Neural cell (in vitro differentiated cells): ENCODE measurements around the gene IL1R2. TPM values are rescaled to one million over a fixed set of nuclear protein-coding genes. Genes with fewer than 3 reads are reported as not detected.

Experiments
- H2AFZ ChIP-seq: fragments of 200-600, 300-800 bp; sonication (generic), shearing (Covaris generic); 2 replicates; pipeline ENCODE4 v1.6.0; 2014; ENCODE audit warnings: low read depth, mild to moderate bottlenecking, antibody characterized with exemption, low read length, moderate library complexity
- H3F3A ChIP-seq: fragments of 200-600 bp; shearing (Covaris generic); 2 replicates; pipeline ENCODE4 v1.6.1; 2016; ENCODE audit warnings: mild to moderate bottlenecking, moderate library complexity, mixed read lengths, antibody characterized with exemption, low read length; ENCODE audit not compliant: insufficient read depth, poor library complexity, severe bottlenecking
- H3K27ac ChIP-seq: fragments of 200-600, 300-800 bp; sonication (generic), shearing (Covaris generic); 2 replicates; pipeline ENCODE4 v1.5.1; 2014; ENCODE audit warnings: mild to moderate bottlenecking, low read length, moderate library complexity
- H3K27me3 ChIP-seq: fragments of 300-800, 200-600 bp; sonication (generic), shearing (Covaris generic); 2 replicates; pipeline ENCODE4 v1.6.0; 2014; ENCODE audit warnings: mild to moderate bottlenecking, low read depth, low read length, moderate library complexity; ENCODE audit not compliant: insufficient read depth
- H3K36me3 ChIP-seq: fragments of 300-800, 200-600 bp; sonication (generic), shearing (Covaris generic); 2 replicates; pipeline ENCODE4 v1.5.1; 2014; ENCODE audit warnings: mild to moderate bottlenecking, antibody characterized with exemption, low read length, moderate library complexity; ENCODE audit not compliant: insufficient read depth
- H3K4me2 ChIP-seq: fragments of 300-800, 200-600 bp; sonication (generic), shearing (Covaris generic); 2 replicates; pipeline ENCODE4 v1.6.0; 2014; ENCODE audit warnings: mild to moderate bottlenecking, low read length
- H3K4me3 ChIP-seq: fragments of 300-800, 200-600 bp; sonication (generic), shearing (Covaris generic); 2 replicates; pipeline ENCODE4 v1.5.1; 2014; ENCODE audit warnings: mild to moderate bottlenecking, low read length, moderate library complexity
- H3K79me2 ChIP-seq: fragments of 200-600 bp; shearing (Covaris generic); replicated peaks from 2 replicates; pipeline ENCODE4 v1.6.0; 2014; ENCODE audit warnings: mild to moderate bottlenecking, low read length, moderate library complexity; ENCODE audit not compliant: insufficient read depth
- H3K9ac ChIP-seq: fragments of 300-800, 200-600 bp; sonication (generic), shearing (Covaris generic); 2 replicates; pipeline ENCODE4 v1.6.1; 2016; ENCODE audit warnings: mild to moderate bottlenecking, low read length, mixed read lengths
- H3K9me2 ChIP-seq: fragments of 200-600 bp; shearing (Covaris generic); 2 replicates; pipeline ENCODE4 v1.6.1; 2016; ENCODE audit warnings: mild to moderate bottlenecking, low read length, mixed read lengths; ENCODE audit not compliant: insufficient read depth
- H3K9me3 ChIP-seq: fragments of 200-600, 300-800 bp; sonication (generic), shearing (Covaris generic); 2 replicates; pipeline ENCODE4 v1.6.1; 2016; ENCODE audit warnings: mild to moderate bottlenecking, mixed run types, low read length, moderate library complexity, mixed read lengths
- H4K20me1 ChIP-seq: fragments of 200-600 bp; shearing (Covaris generic); 2 replicates; pipeline ENCODE4 v1.6.1; 2016; ENCODE audit warnings: mild to moderate bottlenecking, mixed run types; ENCODE audit not compliant: insufficient read depth
- CTCF ChIP-seq: fragments of 450-650 bp; IDR thresholded peaks from 2 replicates; pipeline ENCODE4 v1.5.1; 2014; ENCODE audit warnings: antibody characterized with exemption, mild to moderate bottlenecking, moderate library complexity; ENCODE audit not compliant: poor library complexity, severe bottlenecking
- EP300 ChIP-seq: fragments of 450-650 bp; conservative IDR thresholded peaks from 2 replicates; pipeline ENCODE4 v1.6.1; 2014; ENCODE audit warnings: antibody characterized with exemption, mild to moderate bottlenecking, moderate library complexity; ENCODE audit not compliant: poor library complexity, severe bottlenecking
- EZH2 ChIP-seq: fragments of 200-600, 300-800 bp; shearing (Covaris generic), sonication (generic); IDR thresholded peaks from 2 replicates; pipeline ENCODE4 v1.6.1; 2014; ENCODE audit warnings: antibody characterized with exemption, low read length, borderline replicate concordance, mild to moderate bottlenecking; ENCODE audit not compliant: insufficient read depth, poor library complexity, severe bottlenecking
- MXI1 ChIP-seq: fragments of 450-650 bp; conservative IDR thresholded peaks from 2 replicates; pipeline ENCODE4 v1.6.1; 2014; ENCODE audit warnings: antibody characterized with exemption, mild to moderate bottlenecking; ENCODE audit not compliant: poor library complexity, severe bottlenecking
- POLR2AphosphoS5 ChIP-seq: IDR thresholded peaks from 2 replicates; pipeline ENCODE4 v1.6.1; 2012
- RAD21 ChIP-seq: fragments of 450-650 bp; conservative IDR thresholded peaks from 2 replicates; pipeline ENCODE4 v1.6.1; 2014; ENCODE audit warnings: antibody characterized with exemption, mild to moderate bottlenecking, moderate library complexity
- REST ChIP-seq: IDR thresholded peaks from 2 replicates; pipeline ENCODE4 v1.6.1; 2012; ENCODE audit warnings: borderline replicate concordance
- SMC3 ChIP-seq: fragments of 450-650 bp; conservative IDR thresholded peaks from 2 replicates; pipeline ENCODE4 v1.6.1; 2014; ENCODE audit warnings: antibody characterized with exemption, mild to moderate bottlenecking, moderate library complexity; ENCODE audit not compliant: poor library complexity
- TAF1 ChIP-seq: IDR thresholded peaks from 2 replicates; pipeline ENCODE4 v1.6.1; 2012; ENCODE audit warnings: low read depth
- polyA plus RNA-seq: library from polyadenylated mRNA; depleted of rRNA; stranded (reverse); fragments of >200 nt; gene quantifications from 2 replicates; pipeline ENCODE4 v1.2.3, GENCODE V29; 2014

The IL1R2 gene
- polyA plus RNA-seq, 1 donor from 2014 or later, result not detected

GRCh38 chr2:102013206-102014040 lies 21.7 kb downstream of the IL1R2 start:
- H3F3A ChIP-seq, result no peaks in the 10 kb centered on the region
- H3K79me2 ChIP-seq, result no peaks in the 10 kb centered on the region
- H3K9me2 ChIP-seq, result no peaks in the 10 kb centered on the region
- H3K9me3 ChIP-seq, result no peaks in the 10 kb centered on the region
- H3K36me3 ChIP-seq, result no peaks in the 10 kb centered on the region
- no peaks in the 10 kb centered on the region for H3K27me3 ChIP-seq
- no peak overlapping the region for H3K27ac ChIP-seq
- H4K20me1 ChIP-seq, result no peaks in the 10 kb centered on the region
- no peak overlapping the region for H2AFZ ChIP-seq
- no peak overlapping the region for H3K4me2 ChIP-seq
- H3K9ac ChIP-seq, result no peak overlapping the region
- H3K4me3 ChIP-seq, result no peak overlapping the region
- no peak for TF ChIP-seq EZH2
- no peak for TF ChIP-seq SMC3
- TF ChIP-seq REST, result no peak
- no peak for TF ChIP-seq POLR2AphosphoS5
- no peak for TF ChIP-seq TAF1
- no peak for TF ChIP-seq EP300
- no peak for TF ChIP-seq CTCF

- Histone ChIP-seq H3K36me3 (no peaks in the 10 kb centered on the region), H3F3A (no peaks in the 10 kb centered on the region), H2AFZ (no peak overlapping the region), H3K4me3 (no peak overlapping the region), H3K9me3 (no peaks in the 10 kb centered on the region), H3K79me2 (no peaks in the 10 kb centered on the region), H3K27ac (no peak overlapping the region), H3K4me2 (no peak overlapping the region), H3K9me2 (no peaks in the 10 kb centered on the region), H4K20me1 (no peaks in the 10 kb centered on the region), H3K27me3 (no peaks in the 10 kb centered on the region), H3K9ac (no peak overlapping the region)
- no peak for TF ChIP-seq MXI1
- no peak for TF ChIP-seq RAD21
- no peak for TF ChIP-seq CTCF
- TF ChIP-seq SMC3, result no peak
- TF ChIP-seq EP300, result no peak
- no peak for TF ChIP-seq EZH2
- TF ChIP-seq REST, result no peak
- TF ChIP-seq TAF1, result no peak
- TF ChIP-seq POLR2AphosphoS5, result no peak
Observed at GRCh38 chr2:102014041-102014345, 22.2 kb downstream of the IL1R2 start.
